Measurements from ENCODE around the gene MLEC. TPM values are rescaled to one million over a fixed set of nuclear protein-coding genes. Genes with fewer than 3 reads are reported as not detected.

MLEC gene
- total RNA-seq, 1 experiment from 2014 or later, result 181 TPM

DNA sequence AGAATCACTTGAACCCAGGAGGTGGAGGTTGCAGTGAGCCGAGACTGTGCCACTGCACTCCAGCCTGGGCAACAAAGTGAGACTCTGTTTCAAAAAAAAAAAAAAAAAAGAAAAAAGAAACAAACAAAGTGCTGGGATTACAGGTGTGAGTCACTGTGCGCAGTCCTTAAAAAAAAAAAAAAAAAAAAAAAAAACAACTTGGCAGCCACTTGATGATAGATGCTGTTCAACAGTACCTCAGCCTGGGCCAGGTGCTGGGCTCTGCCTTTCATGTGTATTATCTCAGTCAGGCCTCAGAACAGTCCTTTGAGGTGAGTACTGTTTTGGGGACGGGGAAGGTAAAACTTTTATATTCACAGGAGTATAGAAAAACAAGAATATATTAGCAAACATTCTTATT, 48.2 kb downstream of the MLEC start:
- H3K56ac ChIP-seq (ENCODE audit: insufficient read length, low read depth, low read length), result no peak overlapping the region
- no peak overlapping the region for H4K8ac ChIP-seq (replicated peaks; ENCODE audit: insufficient read length, low read depth, low read length)
- H3K4ac ChIP-seq (ENCODE audit: low read depth, low read length), result no peak overlapping the region
- Mint-ChIP-seq H3K9me3 (peaks cover 7 to 10% of the 10 kb centered on the region in 2 experiments; a peak in 2 of 5 replicates), H3K4me3 (no peak overlapping the region), H3K4me1 (no peaks in the 10 kb centered on the region), H3K27ac (no peak overlapping the region), H3K36me3 (ENCODE audit: insufficient read depth in 1 of 3, low read depth in 3 of 3) (peaks cover 10 to 22% (median 19%) of the 10 kb centered on the region in 3 experiments; a peak in 6 of 7 replicates), H3K27me3 (ENCODE audit: low read depth) (no peaks in the 10 kb centered on the region)
- no peak overlapping the region for H2BK120ac ChIP-seq (ENCODE audit: low read depth, low read length, poor library complexity, severe bottlenecking)
- H4K20me1 ChIP-seq (ENCODE audit: control insufficient read depth, insufficient read depth, insufficient read length), result no peaks in the 10 kb centered on the region
- H3K27ac ChIP-seq (ENCODE audit: insufficient read length, low read depth, low read length), result no peak overlapping the region
- DNase-seq, result no peak
- H3K27me3 ChIP-seq (ENCODE audit: insufficient read depth, low read length), result no peaks in the 10 kb centered on the region
- TF ChIP-seq, protein P1, sequence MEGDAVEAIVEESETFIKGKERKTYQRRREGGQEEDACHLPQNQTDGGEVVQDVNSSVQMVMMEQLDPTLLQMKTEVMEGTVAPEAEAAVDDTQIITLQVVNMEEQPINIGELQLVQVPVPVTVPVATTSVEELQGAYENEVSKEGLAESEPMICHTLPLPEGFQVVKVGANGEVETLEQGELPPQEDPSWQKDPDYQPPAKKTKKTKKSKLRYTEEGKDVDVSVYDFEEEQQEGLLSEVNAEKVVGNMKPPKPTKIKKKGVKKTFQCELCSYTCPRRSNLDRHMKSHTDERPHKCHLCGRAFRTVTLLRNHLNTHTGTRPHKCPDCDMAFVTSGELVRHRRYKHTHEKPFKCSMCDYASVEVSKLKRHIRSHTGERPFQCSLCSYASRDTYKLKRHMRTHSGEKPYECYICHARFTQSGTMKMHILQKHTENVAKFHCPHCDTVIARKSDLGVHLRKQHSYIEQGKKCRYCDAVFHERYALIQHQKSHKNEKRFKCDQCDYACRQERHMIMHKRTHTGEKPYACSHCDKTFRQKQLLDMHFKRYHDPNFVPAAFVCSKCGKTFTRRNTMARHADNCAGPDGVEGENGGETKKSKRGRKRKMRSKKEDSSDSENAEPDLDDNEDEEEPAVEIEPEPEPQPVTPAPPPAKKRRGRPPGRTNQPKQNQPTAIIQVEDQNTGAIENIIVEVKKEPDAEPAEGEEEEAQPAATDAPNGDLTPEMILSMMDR (conservative IDR thresholded peaks at IDR 0.05), result no peak
- no peaks in the 10 kb centered on the region for H3K23me2 ChIP-seq (ENCODE audit: insufficient read length, low read depth, low read length, poor library complexity, severe bottlenecking)
- no peak overlapping the region for H4K91ac ChIP-seq (ENCODE audit: insufficient read length, low read depth, low read length)
- H3K4me2 ChIP-seq (ENCODE audit: insufficient read depth, insufficient read length, low read length), result no peak overlapping the region
- H3T11ph ChIP-seq (ENCODE audit: low read length), result no peak overlapping the region
- H2AFZ ChIP-seq (ENCODE audit: low read length), result no peak overlapping the region
- H3K79me2 ChIP-seq (ENCODE audit: insufficient read depth, low read length), result no peaks in the 10 kb centered on the region
- H2BK12ac ChIP-seq (ENCODE audit: insufficient read length, low read depth, low read length), result no peak overlapping the region
- no peak overlapping the region for H4K5ac ChIP-seq (ENCODE audit: insufficient read length, low read depth, low read length)
- H3K23ac ChIP-seq (ENCODE audit: insufficient read length, low read depth, low read length), result no peak overlapping the region
- no peak overlapping the region for H3K14ac ChIP-seq (ENCODE audit: insufficient read depth, low read length)
- no peak overlapping the region for H2AK5ac ChIP-seq (ENCODE audit: insufficient read length, low read length)
- H3K9ac ChIP-seq (ENCODE audit: extremely low read depth, insufficient read length, low read length), result no peak overlapping the region
- no peak overlapping the region for H2BK5ac ChIP-seq (ENCODE audit: insufficient read length, low read length)
- no peaks in the 10 kb centered on the region for H3K4me1 ChIP-seq (ENCODE audit: insufficient read depth, low read length)
- no peak overlapping the region for H3K18ac ChIP-seq (ENCODE audit: insufficient read length, low read depth, low read length)
- no CpG with 5 or more reads among the region's 3 CpGs for WGBS (ENCODE audit: extremely low coverage, insufficient read length, low lambda C conversion rate)
- H3K79me1 ChIP-seq (ENCODE audit: insufficient read depth, low read depth, low read length, poor library complexity, severe bottlenecking), result no peaks in the 10 kb centered on the region
- H3K9me3 ChIP-seq (ENCODE audit: control insufficient read depth, low read depth, low read length), result no peaks in the 10 kb centered on the region
- no peak overlapping the region for H2BK15ac ChIP-seq (ENCODE audit: low read depth, low read length)
- no peak overlapping the region for H2BK20ac ChIP-seq (ENCODE audit: low read depth, low read length, poor library complexity, severe bottlenecking)
